Body of pancreas (tissue), 4 donors: ENCODE results near the gene ZBTB46. TPM values are rescaled to one million over a fixed set of nuclear protein-coding genes. Genes with fewer than 3 reads are reported as not detected.

ENCODE experiments used
- ATAC-seq: fragments of 150-250 bp; one replicate; pipeline ENCODE4 v1.9.1; 2016
- DNase-seq, 4 donors: peaks; one replicate each; pipeline ENCODE4 v3.0.0-alpha.2; 2019
- H3K27ac ChIP-seq, 4 donors: fragments of 200-600 bp; sonication (generic); 1 replicate in 3 of 4; 2 replicates in 1 of 4; pipeline versions ENCODE4 v1.5.1 to v1.6.1; 2016 to 2019; ENCODE audit warnings: mild to moderate bottlenecking in 1 of 4, mixed read lengths in 1 of 4, moderate library complexity in 1 of 4
- H3K27me3 ChIP-seq, 2 donors: fragments of 200-600 bp; sonication (generic); one replicate each; pipeline ENCODE4 v1.6.0; 2016; ENCODE audit warnings: mild to moderate bottlenecking in 1 of 2
- H3K36me3 ChIP-seq, 2 donors: fragments of 200-600 bp; sonication (generic); replicated peaks in 1 of 2; 2 replicates each; pipeline ENCODE4 v1.5.1; 2016; ENCODE audit warnings: low read depth in 2 of 2; ENCODE audit not compliant: insufficient read depth in 1 of 2
- H3K4me1 ChIP-seq: fragments of 200-600 bp; sonication (generic); one replicate; pipeline ENCODE4 v1.6.0; 2016
- H3K4me3 ChIP-seq, 2 donors: fragments of 200-600 bp; sonication (generic); 1 replicate in 1 of 2; 2 replicates in 1 of 2; pipeline ENCODE4 v1.5.1; 2016 to 2019
- H3K9me3 ChIP-seq, 3 donors: fragments of 200-600 bp; sonication (generic); 1 replicate in 2 of 3; 2 replicates in 1 of 3; pipeline ENCODE4 v1.5.1; 2016
- POLR2A ChIP-seq, 3 donors: fragments of 450-650 bp; IDR thresholded peaks; one replicate each; pipeline ENCODE4 v1.6.1; 2016; ENCODE audit warnings: antibody characterized with exemption in 3 of 3, mild to moderate bottlenecking in 2 of 3
- WGBS, 2 donors: methylation state at CpG; one replicate each; pipeline ENCODE4 v1.1.5; 2017; 5-methylcytosine and 5-hydroxymethylcytosine counted together
- intact Hi-C: fragments of 100-400 bp; cut with DNase I; formaldehyde crosslinking; loops from one replicate; pipeline ENCODE4 v1.15.1; 2023
- total RNA-seq, 2 donors: library from RNA; depleted of rRNA; stranded (reverse); fragments of >200 nt; gene quantifications; one replicate each; pipeline ENCODE4 v1.1.0, GENCODE V29; 2016
- TF ChIP-seq, protein P1 (sequence below), 7 experiments: fragments of 450-650 bp in 4 of 7; fragments of 200-600 bp in 3 of 7; sonication (generic) in 3 of 7; IDR thresholded peaks; one replicate each; pipeline ENCODE4 v1.5.1; 2016 to 2019; ENCODE audit warnings: antibody characterized with exemption in 7 of 7

Gene ZBTB46
- total RNA-seq, 2 donors from 2014 or later, result 4.3 to 5.4 TPM

DNA sequence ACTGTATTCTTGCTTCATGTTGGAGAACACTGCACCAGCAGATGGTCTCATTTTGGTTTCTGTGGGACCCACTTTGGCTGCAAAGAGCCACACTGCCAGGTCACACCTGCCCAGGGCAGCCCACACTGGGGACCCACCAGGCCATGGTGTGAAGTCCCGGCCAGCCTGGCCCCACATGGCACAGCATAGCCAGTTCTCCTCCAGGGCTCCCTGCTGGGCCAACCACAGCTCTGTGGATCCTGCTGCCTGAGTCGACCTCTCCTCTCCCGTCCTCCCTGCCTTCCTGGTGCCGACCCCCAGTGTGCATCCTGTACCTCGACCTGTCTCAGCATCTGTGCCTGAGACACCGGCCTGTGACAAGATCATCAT lies 126.3 kb downstream of the ZBTB46 start:
- Histone ChIP-seq H3K4me1 (peaks cover 25% of the 10 kb centered on the region), H3K9me3 (no peaks in the 10 kb centered on the region), H3K27ac (no peak overlapping the region), H3K27me3 (no peaks in the 10 kb centered on the region), H3K36me3 (peaks cover 0 to 3% of the 10 kb centered on the region in 2 donors), H3K4me3 (no peak overlapping the region)
- no peak for ATAC-seq
- DNase-seq, result peak in 1 of 4 donors; percentile 2
- intact Hi-C loops, result loop anchor here (5.0 kb wide), 1 partner anchor 33 kb away; the partner anchor contains the start of genes LIME1 and SLC2A4RG
- no peak for TF ChIP-seq POLR2A (IDR thresholded peaks at IDR 0.05)
- TF ChIP-seq, protein P1, sequence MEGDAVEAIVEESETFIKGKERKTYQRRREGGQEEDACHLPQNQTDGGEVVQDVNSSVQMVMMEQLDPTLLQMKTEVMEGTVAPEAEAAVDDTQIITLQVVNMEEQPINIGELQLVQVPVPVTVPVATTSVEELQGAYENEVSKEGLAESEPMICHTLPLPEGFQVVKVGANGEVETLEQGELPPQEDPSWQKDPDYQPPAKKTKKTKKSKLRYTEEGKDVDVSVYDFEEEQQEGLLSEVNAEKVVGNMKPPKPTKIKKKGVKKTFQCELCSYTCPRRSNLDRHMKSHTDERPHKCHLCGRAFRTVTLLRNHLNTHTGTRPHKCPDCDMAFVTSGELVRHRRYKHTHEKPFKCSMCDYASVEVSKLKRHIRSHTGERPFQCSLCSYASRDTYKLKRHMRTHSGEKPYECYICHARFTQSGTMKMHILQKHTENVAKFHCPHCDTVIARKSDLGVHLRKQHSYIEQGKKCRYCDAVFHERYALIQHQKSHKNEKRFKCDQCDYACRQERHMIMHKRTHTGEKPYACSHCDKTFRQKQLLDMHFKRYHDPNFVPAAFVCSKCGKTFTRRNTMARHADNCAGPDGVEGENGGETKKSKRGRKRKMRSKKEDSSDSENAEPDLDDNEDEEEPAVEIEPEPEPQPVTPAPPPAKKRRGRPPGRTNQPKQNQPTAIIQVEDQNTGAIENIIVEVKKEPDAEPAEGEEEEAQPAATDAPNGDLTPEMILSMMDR (IDR thresholded peaks at IDR 0.05), result no peak
- WGBS, 2 donors, result 68 to 100% methylated on average over 2 to 4 of the region's 6 CpGs

GRCh38 chr20:63703976-63704748 lies 126.9 kb downstream of the ZBTB46 start:
- intact Hi-C loops, result loop anchor here (5.0 kb wide), 1 partner anchor 33 kb away; the partner anchor contains the start of genes LIME1 and SLC2A4RG
- DNase-seq (no peak), ATAC-seq (no peak)
- no peak for TF ChIP-seq POLR2A (IDR thresholded peaks at IDR 0.05)
- TF ChIP-seq, protein P1 (IDR thresholded peaks at IDR 0.05), result no peak
- Histone ChIP-seq H3K4me3 (no peak overlapping the region), H3K36me3 (peaks cover 0 to 3% of the 10 kb centered on the region in 2 donors), H3K27me3 (no peaks in the 10 kb centered on the region), H3K9me3 (no peaks in the 10 kb centered on the region), H3K27ac (no peak overlapping the region), H3K4me1 (peaks cover 27% of the 10 kb centered on the region)
- WGBS, 2 donors, result 63 to 92% methylated on average over 2 to 11 of the region's 11 CpGs

DNA sequence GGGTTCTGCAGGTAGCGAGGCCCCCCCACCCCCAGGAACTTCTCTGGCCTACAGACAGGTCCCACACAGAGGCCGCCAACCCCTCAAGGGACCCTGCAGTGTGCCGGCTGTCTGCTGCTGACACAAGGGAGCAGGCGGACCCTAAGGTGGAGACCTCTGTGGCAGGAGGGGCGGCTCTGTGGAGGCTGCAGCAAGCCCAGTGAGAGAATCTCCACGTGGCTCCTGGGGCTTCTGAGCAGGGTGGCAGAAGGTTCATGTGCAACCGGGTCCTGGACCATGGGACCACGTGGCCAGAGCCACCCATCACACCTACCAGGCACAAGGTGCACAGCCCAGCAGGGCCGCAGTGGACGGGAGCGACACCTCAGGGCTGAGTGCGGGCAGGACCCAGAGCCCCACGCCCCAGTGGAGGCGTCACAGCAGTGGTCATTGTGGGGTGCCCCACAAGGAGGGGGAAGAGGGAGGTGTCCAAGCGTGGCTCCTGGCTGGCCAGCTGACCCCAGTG lies 127.5 kb downstream of the ZBTB46 start:
- TF ChIP-seq, protein P1 (IDR thresholded peaks at IDR 0.05), result no peak
- no peak for TF ChIP-seq POLR2A (IDR thresholded peaks at IDR 0.05)
- Histone ChIP-seq H3K27ac (no peak overlapping the region), H3K4me1 (peaks cover 26% of the 10 kb centered on the region), H3K36me3 (peaks cover 0 to 3% of the 10 kb centered on the region in 2 donors), H3K9me3 (no peaks in the 10 kb centered on the region), H3K27me3 (no peaks in the 10 kb centered on the region), H3K4me3 (no peak overlapping the region)
- intact Hi-C loops, result loop anchor here (5.0 kb wide), 1 partner anchor 34 kb away; the partner anchor contains the start of genes LIME1 and SLC2A4RG
- no peak for ATAC-seq
- DNase-seq, result peak in 1 of 4 donors; percentile 1
- 88% methylated on average over 11 of the region's 15 CpGs; no CpG with 5 or more reads in 1 of the 2 donors for WGBS, 2 donors

DNA sequence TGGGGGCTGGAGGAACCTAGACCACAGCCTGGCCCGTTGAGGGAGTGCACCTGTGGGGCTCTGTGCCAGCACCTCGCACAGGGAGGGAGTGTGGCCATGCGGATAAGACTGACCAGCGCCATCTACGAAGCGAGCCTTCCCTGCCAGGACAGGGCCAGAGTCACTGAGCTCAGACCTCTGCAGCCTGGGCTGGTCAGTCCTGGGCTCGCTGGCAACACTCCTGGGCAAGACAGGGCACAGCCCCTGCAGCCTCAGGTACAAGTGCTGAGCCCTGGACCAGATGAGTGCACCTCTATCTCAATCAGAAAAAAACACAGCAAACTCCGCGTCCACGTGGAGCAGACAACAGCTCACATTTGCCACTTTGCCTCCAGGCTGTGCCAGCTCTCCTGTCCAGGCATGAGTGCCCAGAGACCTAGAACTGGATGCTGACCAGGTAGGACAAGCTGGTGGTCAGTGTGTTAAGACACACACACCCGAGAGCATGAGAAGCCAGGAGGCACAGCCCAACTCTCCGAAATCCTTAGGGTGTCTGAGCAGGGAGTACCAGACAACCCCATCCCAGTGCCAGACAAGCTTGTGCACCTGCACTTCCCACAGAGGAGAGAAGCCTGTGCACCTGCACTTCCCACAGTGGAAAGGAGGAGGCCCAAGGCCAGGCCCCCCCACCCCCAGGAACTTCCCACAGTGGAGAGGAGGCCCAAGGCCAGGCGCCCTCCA lies 128.2 kb downstream of the ZBTB46 start:
- no peaks in the 10 kb centered on the region for H3K27me3 ChIP-seq
- peaks cover 0 to 3% of the 10 kb centered on the region in 2 donors for H3K36me3 ChIP-seq
- H3K4me3 ChIP-seq, result no peak overlapping the region
- H3K27ac ChIP-seq, result no peak overlapping the region
- DNase-seq (peak in 2 of 4 donors; percentile 2 to 6), ATAC-seq (no peak)
- no peaks in the 10 kb centered on the region for H3K9me3 ChIP-seq
- intact Hi-C loops, result loop anchor here (5.0 kb wide), 1 partner anchor 34 kb away; the partner anchor contains the start of genes LIME1 and SLC2A4RG
- H3K4me1 ChIP-seq, result peaks cover 28% of the 10 kb centered on the region
- 64 to 71% methylated on average over 12 to 13 of the region's 13 CpGs for WGBS, 2 donors
- TF ChIP-seq, protein P1 (IDR thresholded peaks at IDR 0.05), result no peak
- TF ChIP-seq POLR2A (IDR thresholded peaks at IDR 0.05), result no peak
